GM18507 (cell line): Measurements from ENCODE around the gene THAP6.

ENCODE experiments used
- DNase-seq: peaks from one replicate; pipeline ENCODE4 v3.0.0; 2011; ENCODE audit warnings: low read depth; ENCODE audit not compliant: insufficient read length; ENCODE audit errors: extremely low spot score
- FAIRE-seq: peaks from 2 replicates; lab custom pipeline; 2011; peaks lifted over from hg19 to GRCh38; lab: Jason Lieb, UNC

THAP6 gene

GRCh38 chr4:75564023-75564422, 49.8 kb downstream of the THAP6 start:
- DNase-seq (no peak), FAIRE-seq (no peak)

- no peak for DNase-seq
- no peak for FAIRE-seq
Observed at GRCh38 chr4:75565481-75565880, 51.2 kb downstream of the THAP6 start.

- FAIRE-seq (no peak), DNase-seq (no peak)
Observed at GRCh38 chr4:75566911-75567310, 52.6 kb downstream of the THAP6 start.

- no peak for FAIRE-seq
- no peak for DNase-seq
Observed at GRCh38 chr4:75567725-75568124, 53.5 kb downstream of the THAP6 start.
